Prostate gland (tissue), 2 donors: ENCODE results near the gene FERMT3.

ENCODE experiments used
- POLR2A ChIP-seq: fragments of 450-650 bp; IDR thresholded peaks from one replicate; pipeline ENCODE4 v1.6.1; 2016; ENCODE audit warnings: antibody characterized with exemption, mild to moderate bottlenecking
- TF ChIP-seq, protein P1 (sequence below), 4 experiments: fragments of 200-600 bp in 2 of 4; fragments of 450-650 bp in 2 of 4; sonication (generic) in 2 of 4; IDR thresholded peaks; 1 replicate in 3 of 4; 2 replicates in 1 of 4; pipeline ENCODE4 v1.5.1; 2016 to 2019; ENCODE audit warnings: antibody characterized with exemption in 4 of 4, mild to moderate bottlenecking in 2 of 4, moderate library complexity in 2 of 4

DNA sequence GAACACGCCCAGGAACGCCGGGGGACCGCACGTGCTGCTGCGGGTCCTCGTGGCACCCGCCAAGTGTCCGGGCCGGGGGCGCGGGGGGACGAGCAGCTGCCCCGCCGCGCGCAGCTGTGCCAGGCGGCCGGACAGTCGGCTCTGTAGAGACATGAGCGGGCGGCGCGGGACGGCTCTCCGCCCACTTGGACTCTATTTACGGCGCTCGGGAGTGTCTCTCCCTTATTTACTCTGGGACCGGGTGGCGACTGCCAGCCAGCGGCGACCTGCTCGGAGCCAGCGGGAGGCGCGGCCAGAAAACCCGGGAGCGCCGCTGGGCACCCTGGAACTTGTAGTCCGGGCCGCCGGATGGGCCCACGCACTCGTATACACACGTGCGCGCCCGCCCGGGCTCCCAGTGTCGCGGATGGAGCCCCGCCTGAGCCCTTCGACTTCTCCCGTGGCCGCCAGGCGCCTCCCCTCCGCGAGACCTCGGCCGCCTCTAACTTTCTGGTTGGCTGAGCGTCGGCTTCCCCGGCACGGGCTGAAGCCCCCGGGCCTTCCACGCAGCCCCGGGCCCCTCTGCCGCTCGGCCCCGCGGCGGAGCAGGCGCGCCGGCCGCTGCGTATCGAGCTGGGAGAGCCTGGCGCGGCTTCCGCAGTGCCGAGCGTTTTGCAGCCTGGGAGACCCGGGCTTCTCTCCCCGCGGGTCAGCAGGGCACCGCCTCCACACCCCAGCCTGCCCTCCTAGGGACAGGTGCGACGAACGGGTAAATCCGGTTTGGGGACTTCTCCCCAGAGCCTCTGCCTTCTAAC, 40.5 kb upstream of the FERMT3 start, which contains the start of gene MACROD1:
- TF ChIP-seq, protein P1, sequence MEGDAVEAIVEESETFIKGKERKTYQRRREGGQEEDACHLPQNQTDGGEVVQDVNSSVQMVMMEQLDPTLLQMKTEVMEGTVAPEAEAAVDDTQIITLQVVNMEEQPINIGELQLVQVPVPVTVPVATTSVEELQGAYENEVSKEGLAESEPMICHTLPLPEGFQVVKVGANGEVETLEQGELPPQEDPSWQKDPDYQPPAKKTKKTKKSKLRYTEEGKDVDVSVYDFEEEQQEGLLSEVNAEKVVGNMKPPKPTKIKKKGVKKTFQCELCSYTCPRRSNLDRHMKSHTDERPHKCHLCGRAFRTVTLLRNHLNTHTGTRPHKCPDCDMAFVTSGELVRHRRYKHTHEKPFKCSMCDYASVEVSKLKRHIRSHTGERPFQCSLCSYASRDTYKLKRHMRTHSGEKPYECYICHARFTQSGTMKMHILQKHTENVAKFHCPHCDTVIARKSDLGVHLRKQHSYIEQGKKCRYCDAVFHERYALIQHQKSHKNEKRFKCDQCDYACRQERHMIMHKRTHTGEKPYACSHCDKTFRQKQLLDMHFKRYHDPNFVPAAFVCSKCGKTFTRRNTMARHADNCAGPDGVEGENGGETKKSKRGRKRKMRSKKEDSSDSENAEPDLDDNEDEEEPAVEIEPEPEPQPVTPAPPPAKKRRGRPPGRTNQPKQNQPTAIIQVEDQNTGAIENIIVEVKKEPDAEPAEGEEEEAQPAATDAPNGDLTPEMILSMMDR (IDR thresholded peaks at IDR 0.05): peak in 2 of 4 experiments; percentile 10 to 22
- TF ChIP-seq POLR2A: peak; percentile 86
